ENCODE results near the gene SCRN2. TPM values are rescaled to one million over a fixed set of nuclear protein-coding genes. Genes with fewer than 3 reads are reported as not detected.

SCRN2 gene
- total and polyA plus RNA-seq, 2 of the 13 experiments (the other 11 are each of a cell fraction or from before 2014, with no cell fraction given) = 21.7 to 29.5 TPM

DNA sequence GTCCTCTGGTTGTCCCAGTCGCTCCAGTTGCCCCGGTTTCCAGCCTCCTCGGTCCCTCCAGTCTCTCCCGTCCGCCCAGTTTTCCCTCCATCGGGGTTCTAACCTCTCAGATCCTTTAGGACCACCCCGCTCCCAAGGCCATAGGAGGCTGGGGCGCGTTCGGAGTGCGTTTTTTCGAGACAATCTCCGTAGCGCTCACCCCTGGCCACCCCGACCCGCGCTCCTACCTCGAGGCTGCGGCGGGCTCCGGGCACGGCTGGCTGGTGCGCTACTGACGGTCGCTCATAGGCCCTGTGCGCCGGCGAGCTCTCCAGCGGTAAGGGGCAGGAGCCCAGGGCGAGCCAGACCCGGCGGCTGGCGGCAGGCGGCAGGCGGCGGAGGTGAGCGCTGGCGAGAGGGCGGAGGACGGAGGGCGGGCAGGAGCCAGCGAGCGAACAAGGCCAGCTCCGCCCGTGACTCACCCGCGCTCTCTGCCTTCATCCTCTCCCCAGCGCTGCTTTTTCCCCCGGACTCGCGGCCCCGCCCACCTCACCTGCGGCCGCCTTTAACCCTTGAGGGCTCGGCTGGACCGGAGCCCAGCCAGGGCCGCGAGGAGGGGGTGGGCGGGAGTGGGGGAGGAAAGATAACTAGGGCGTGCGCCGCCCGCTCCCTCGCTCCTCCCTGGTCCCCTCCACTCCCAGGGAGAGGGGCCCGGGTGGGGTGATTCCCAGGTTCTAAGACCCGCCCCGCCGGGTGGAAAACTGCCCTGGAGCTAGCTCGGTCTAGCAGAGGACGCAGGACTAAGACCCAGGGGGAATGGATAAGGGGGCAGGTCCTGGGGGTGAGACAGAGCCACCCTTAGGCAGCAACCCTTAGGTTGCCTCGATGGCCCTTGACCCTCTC lies 9.9 kb upstream of the SCRN2 start, which contains the start of gene SP6 (continued):
- TF ChIP-seq, protein P1, sequence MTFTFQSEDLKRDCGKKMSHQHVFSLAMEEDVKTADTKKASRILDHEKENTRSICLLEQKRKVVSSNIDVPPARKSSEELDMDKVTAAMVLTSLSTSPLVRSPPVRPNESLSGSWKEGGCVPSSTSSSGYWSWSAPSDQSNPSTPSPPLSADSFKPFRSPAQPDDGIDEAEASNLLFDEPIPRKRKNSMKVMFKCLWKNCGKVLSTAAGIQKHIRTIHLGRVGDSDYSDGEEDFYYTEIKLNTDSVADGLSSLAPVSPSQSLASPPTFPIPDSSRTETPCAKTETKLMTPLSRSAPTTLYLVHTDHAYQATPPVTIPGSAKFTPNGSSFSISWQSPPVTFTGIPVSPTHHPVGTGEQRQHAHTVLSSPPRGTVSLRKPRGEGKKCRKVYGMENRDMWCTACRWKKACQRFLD (CRISPR knock-in tag; IDR thresholded peaks at IDR 0.05; ENCODE audit: borderline replicate concordance) = no peak
- no peak for TF ChIP-seq AKAP8 (CRISPR knock-in tag; IDR thresholded peaks at IDR 0.05)
- TF ChIP-seq, protein P2, sequence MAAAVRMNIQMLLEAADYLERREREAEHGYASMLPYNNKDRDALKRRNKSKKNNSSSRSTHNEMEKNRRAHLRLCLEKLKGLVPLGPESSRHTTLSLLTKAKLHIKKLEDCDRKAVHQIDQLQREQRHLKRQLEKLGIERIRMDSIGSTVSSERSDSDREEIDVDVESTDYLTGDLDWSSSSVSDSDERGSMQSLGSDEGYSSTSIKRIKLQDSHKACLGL (CRISPR knock-in tag; IDR thresholded peaks at IDR 0.05) = peak; percentile 53
- TF ChIP-seq, protein P3, sequence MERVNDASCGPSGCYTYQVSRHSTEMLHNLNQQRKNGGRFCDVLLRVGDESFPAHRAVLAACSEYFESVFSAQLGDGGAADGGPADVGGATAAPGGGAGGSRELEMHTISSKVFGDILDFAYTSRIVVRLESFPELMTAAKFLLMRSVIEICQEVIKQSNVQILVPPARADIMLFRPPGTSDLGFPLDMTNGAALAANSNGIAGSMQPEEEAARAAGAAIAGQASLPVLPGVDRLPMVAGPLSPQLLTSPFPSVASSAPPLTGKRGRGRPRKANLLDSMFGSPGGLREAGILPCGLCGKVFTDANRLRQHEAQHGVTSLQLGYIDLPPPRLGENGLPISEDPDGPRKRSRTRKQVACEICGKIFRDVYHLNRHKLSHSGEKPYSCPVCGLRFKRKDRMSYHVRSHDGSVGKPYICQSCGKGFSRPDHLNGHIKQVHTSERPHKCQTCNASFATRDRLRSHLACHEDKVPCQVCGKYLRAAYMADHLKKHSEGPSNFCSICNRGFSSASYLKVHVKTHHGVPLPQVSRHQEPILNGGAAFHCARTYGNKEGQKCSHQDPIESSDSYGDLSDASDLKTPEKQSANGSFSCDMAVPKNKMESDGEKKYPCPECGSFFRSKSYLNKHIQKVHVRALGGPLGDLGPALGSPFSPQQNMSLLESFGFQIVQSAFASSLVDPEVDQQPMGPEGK (CRISPR knock-in tag; IDR thresholded peaks at IDR 0.05) = peak; percentile 72
- TF ChIP-seq ZNF264 (CRISPR knock-in tag; IDR thresholded peaks at IDR 0.05) = no peak
- TF ChIP-seq MED1 (CRISPR knock-in tag; IDR thresholded peaks at IDR 0.05) = 0 out of 2 replicates have a peak, but pooled peaks have one; percentile 17
- TF ChIP-seq ZNF546 (CRISPR knock-in tag; conservative IDR thresholded peaks at IDR 0.05) = no peak; the same call in 1 of the 2 replicates
- no peak for TF ChIP-seq NFATC3 (CRISPR knock-in tag; IDR thresholded peaks at IDR 0.05)
- TF ChIP-seq ARNTL (CRISPR knock-in tag; IDR thresholded peaks at IDR 0.05) = peak; percentile 57; the same call in 1 of the 2 replicates
- TF ChIP-seq, protein P4, sequence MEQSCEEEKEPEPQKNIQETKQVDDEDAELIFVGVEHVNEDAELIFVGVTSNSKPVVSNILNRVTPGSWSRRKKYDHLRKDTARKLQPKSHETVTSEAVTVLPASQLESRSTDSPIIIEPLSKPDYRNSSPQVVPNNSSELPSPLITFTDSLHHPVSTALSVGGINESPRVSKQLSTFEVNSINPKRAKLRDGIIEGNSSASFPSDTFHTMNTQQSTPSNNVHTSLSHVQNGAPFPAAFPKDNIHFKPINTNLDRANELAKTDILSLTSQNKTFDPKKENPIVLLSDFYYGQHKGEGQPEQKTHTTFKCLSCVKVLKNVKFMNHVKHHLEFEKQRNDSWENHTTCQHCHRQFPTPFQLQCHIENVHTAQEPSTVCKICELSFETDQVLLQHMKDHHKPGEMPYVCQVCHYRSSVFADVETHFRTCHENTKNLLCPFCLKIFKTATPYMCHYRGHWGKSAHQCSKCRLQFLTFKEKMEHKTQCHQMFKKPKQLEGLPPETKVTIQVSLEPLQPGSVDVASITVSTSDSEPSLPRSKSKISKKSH (CRISPR knock-in tag; IDR thresholded peaks at IDR 0.05; ENCODE audit: borderline replicate concordance) = no peak
- TF ChIP-seq, protein P5, sequence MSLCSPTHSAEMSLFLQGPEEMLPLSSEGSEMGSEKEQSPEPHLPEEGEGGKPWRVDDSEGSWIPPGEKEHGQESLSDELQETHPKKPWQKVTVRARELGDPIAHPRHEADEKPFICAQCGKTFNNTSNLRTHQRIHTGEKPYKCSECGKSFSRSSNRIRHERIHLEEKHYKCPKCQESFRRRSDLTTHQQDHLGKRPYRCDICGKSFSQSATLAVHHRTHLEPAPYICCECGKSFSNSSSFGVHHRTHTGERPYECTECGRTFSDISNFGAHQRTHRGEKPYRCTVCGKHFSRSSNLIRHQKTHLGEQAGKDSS (CRISPR knock-in tag; IDR thresholded peaks at IDR 0.05; ENCODE audit: borderline replicate concordance, low read depth) = 0 out of 2 replicates have a peak, but pooled peaks have one; percentile 74
- TF ChIP-seq AHR (CRISPR knock-in tag; IDR thresholded peaks at IDR 0.05) = no peak
- no peak for TF ChIP-seq CHD2 (IDR thresholded peaks at IDR 0.05; ENCODE audit: low read depth, low read length)
- TF ChIP-seq, protein P6, sequence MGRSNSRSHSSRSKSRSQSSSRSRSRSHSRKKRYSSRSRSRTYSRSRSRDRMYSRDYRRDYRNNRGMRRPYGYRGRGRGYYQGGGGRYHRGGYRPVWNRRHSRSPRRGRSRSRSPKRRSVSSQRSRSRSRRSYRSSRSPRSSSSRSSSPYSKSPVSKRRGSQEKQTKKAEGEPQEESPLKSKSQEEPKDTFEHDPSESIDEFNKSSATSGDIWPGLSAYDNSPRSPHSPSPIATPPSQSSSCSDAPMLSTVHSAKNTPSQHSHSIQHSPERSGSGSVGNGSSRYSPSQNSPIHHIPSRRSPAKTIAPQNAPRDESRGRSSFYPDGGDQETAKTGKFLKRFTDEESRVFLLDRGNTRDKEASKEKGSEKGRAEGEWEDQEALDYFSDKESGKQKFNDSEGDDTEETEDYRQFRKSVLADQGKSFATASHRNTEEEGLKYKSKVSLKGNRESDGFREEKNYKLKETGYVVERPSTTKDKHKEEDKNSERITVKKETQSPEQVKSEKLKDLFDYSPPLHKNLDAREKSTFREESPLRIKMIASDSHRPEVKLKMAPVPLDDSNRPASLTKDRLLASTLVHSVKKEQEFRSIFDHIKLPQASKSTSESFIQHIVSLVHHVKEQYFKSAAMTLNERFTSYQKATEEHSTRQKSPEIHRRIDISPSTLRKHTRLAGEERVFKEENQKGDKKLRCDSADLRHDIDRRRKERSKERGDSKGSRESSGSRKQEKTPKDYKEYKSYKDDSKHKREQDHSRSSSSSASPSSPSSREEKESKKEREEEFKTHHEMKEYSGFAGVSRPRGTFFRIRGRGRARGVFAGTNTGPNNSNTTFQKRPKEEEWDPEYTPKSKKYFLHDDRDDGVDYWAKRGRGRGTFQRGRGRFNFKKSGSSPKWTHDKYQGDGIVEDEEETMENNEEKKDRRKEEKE (IDR thresholded peaks at IDR 0.05) = no peak
- no peak for TF ChIP-seq ZNF253 (CRISPR knock-in tag; IDR thresholded peaks at IDR 0.05; ENCODE audit: borderline replicate concordance)
- TF ChIP-seq ZNF598 (CRISPR knock-in tag; IDR thresholded peaks at IDR 0.05; ENCODE audit: borderline replicate concordance) = peak; percentile 51; the same call in 1 of the 2 replicates
- peak; percentile 64; the same call in 1 of the 2 replicates for TF ChIP-seq KDM2A (CRISPR knock-in tag; IDR thresholded peaks at IDR 0.05; ENCODE audit: borderline replicate concordance, low read depth)
- TF ChIP-seq, protein P7, sequence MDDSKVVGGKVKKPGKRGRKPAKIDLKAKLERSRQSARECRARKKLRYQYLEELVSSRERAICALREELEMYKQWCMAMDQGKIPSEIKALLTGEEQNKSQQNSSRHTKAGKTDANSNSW (CRISPR knock-in tag; IDR thresholded peaks at IDR 0.05; ENCODE audit: borderline replicate concordance) = no peak
- no peak for TF ChIP-seq TEAD2 (CRISPR knock-in tag; IDR thresholded peaks at IDR 0.05)

Measured in HepG2 (cell line).